Stimulated activated CD8-positive, alpha-beta memory T cell treated with anti-CD3 and anti-CD28 coated beads, Interleukin-4, amount 100 ng/mL, for 4 hours (primary cell): Measurements from ENCODE around the gene PALLD.

Experiments
- DNase-seq, 2 donors: peaks; one replicate each; pipeline ENCODE4 v3.0.0-alpha.2; 2020; ENCODE audit warnings: low read depth in 2 of 2, low spot score in 1 of 2

The PALLD gene

DNA sequence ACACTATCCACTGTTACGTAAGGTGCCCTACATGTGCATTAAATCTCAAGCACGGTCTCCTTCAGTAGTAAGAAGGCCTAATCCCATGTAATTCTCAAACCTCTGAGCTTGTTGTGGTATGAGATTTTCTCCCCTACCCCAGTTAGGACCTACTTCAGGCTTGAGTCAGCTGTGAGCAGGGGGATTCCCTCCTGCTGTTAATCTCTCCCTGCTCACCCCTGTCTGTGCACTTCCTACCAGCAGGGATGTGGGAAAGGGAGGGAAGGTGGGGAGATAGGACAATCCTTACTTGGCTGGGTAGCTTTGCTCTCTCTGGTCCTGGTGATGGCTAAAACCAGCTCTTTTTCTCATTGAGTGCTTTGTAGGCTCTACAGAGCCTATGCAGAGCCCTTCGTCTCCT, 60.8 kb downstream of the PALLD start:
- no peak for DNase-seq

DNA sequence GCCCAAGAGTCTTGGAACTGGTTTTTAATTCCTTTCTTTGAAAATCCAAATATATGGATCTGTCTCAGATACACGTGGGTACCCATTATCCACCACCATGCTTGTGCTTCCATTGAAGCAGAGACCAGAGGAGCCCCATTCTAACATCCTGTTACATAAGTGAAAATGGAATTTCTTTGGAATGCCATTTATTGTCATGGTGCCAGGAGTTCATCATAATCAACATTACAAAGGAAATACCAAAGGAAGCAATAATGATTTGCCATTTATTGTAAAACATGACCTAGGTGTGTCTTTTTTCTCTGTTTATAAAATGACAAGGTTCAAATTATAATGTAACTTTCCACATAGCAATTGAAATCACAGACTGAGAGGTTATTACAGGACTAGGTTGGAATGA, 61.7 kb downstream of the PALLD start:
- no peak for DNase-seq

DNA sequence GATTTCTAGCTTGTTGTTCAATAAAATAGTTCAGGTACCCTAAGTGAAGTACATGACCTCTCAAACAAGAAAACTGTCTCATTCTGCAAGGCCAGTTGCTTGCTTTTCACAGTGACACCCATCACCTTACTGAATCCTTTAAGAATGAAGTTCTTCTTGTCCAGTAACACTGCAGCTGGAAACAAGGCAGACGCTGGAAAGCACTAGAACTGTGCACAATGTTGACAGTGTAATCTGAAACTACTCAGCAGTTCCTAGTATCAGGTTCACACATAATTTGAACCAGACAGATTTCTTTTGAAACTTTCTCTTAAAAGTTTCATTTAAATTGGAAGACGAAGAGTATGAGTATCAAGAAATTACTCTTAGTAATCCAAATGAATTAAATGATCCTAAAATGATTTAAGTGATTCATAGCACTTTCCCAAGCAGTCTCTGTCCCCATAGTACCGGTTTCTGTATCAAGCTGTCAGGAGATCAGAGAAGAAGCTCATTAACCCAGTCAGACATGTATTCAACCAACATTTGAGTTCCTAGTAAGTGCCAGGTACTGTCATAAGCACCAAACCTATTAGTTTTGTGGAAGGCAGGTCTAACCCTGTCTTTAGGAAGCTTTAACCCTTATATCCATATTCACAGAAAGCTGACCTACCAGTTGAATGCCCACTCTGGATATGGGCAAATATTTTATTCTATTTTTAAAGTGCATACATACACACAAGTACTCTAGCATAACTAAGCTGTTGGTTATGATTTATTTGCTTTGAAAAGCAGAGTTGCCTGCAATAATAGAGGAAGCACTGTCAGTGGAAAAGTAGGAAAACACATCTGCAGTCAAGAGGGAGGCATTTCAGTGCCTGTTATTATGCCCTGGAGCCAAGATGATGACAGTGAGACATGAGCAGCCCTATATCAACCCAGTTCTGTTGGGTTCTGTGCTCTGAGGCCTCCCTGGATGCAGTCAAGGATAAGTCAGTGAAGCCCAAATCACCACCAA, 63.6 kb downstream of the PALLD start:
- no peak for DNase-seq

DNA sequence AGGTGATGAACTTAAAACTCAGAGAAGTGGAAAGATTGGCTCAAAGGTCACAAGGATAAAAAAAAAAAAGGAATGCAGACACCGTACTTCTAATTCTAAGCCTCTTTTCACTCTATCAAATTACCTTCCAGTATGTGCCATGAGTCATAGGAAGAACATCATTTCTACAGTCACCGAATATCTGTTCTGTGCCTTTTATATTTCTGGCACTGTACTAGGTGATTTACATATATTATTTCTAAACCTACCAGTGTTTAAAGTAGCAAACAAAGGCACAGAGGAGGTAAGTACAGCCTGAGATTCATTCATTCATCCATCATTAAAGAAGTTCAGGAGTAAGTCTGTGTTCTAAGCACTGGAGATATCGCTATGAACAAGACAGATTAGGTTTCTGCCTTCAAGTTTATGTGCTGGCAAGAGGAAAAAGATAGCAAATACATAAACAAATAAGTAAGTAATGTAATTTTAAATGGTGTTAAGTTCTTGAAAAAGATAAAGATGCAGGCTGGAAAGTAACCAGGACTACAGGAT, 65.3 kb downstream of the PALLD start:
- no peak for DNase-seq

DNA sequence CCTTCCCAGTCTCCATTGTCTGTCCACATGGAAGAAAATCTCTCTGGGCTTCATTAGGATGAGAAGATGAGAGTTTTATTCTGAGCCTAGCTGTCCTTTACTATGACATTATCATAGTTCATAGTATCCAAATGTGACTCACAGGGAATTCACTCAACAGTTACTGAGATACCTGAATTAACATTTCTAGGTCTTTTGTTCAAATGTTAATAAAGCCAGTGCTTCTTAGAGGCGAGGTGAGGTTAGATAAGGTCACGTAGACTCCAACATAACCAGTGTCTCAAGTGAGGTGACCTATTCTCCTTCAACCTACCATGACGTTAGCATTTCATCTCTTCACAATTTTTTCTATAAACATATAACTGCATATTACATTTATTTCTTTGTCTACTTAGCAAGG, 67.2 kb downstream of the PALLD start:
- no peak for DNase-seq

DNA sequence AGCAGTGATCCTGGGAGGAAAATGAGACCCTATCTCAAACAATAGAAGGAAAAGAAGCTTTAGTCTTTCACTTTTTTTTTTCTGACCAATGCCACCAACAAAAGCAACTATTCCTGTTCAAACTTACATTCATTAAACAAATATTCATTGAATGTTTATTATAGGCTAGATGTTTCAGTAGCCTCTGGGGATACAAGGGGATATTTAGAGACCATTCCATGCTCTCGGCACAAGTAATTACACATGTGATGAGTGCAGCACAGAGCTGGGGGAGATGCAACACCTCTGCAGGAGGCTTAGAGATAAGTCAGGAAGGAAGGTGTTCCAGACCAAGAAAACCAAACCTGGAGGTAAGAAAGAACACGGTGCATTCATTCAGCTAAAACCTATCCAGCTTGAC, 68.3 kb downstream of the PALLD start:
- no peak for DNase-seq

DNA sequence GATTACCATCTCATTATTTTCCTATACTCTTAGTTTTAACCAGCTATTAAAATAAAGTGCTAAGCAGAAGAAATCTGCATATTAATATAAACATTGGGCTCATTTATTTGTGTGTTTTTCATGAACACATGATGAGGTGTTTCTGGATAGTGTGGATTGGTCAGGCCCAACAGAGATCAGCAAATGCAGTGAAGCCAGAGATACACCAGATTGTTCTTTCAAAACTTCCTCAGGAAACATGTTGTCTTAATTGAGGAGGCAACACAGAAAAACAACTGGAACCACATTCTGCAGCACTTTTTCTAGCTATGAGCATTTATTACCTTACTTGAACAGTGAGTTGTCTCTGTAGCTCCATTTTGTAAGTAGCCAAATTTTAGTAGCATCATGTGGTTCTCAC, 69.9 kb downstream of the PALLD start:
- no peak for DNase-seq

DNA sequence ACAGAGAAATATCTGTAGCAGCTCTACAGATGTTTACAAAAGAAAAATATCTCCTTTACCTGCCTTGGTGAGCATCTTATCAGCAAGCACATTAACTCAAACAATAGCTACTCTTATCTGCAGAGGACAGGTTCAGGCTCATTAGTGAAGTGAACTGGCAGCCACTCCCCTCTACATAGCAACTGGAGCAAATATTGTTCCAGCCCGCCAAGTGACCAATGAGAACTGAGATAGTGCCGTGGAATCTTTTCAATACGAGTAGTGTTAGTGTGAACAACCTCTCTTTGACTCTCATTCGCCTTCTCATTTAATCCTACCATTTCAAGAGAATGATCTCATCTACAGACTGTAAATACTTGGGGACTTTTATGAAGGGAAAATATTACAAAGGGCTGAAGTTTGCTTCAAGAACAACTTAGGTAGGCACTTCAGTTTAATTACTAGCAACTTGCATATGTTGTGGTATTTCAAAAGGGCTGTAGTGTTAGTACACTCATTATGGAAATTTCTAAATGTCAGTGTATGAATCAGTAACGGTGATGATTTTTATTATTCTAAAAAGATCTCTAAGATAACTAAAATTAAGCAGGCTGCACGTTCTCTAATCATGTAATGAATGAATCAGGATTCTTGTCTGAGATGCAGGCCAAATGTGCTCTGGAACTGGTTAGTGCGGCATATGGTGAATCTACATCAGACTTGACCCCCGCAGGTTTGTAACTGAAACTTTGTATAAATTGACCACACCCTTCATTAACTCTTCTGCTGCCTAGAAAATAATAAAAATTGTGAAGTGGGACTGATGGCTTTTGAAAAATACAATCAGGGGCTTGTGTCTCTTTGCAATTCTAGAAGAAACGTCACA, 72.4 kb downstream of the PALLD start:
- no peak for DNase-seq

DNA sequence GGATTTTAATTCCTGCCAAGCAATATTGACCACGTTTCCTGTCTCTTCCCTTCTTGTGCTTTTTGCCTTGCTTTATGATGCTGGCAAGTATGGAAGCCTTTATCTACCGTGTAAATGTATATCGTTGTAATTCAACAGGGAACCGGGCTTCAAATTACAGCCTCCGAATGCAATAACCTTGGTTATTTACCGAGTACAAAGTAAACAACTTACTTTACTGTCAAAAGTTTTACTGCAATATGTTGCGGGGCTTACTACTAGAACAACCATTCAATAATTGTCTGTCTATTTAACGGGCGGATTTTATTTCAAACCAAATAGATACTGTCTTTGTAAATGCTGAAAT, 73.1 kb downstream of the PALLD start:
- DNase-seq = no peak

DNA sequence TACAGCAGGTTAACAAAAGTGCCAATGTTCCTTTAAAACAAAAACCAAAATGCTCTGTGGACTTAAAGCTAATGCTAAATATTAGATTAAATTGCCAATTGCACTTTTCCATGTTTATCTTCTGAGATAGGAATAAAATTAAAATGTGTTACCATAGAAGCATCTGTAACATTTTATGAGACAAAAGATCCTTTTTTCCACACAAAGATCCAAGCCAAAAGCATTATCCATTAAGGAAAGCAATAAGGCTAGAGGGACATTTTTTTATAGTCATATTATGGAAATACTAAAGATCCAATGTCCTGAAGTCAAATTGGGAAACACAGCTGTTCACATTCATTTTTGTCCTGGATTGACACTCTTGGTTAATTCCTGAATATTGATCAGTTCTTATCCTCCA, 73.6 kb downstream of the PALLD start:
- no peak for DNase-seq

DNA sequence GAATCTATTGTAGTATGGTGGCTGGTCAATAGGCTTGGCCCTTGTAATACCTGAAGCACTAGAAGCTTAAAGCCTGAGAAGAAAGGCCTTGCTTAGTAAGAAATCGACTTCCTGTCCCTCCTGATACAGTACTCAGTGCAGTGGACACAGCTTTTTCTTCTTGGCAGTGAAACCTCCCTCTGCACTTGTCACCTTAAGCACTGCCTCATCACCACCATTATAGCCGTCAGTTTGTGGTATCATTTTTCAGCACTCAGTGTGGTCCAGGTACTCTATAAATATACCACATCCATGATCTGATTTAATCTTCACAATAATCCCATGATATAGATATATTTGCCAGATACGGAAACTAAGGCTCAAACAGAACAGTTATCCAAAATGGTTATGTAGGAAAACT, 75.2 kb downstream of the PALLD start:
- no peak for DNase-seq

DNA sequence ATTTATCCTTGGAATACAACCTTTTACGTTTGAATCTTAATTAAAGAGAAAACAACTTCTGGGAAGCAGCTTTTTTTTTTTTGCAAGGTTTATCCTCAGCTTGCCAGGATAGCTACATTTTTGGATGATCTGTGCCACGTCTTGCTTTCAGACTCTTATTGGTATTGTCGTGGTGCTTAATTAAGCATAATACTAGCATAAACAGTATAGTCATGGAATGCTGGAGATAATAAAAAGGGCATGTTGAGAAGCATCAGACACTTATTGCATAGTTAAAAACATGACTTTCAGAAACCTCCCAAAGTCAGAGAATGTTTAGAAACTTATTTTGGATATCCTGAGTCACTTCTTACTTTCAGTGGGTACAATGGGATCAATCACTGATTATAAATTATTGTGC, 77.0 kb downstream of the PALLD start:
- no peak for DNase-seq

DNA sequence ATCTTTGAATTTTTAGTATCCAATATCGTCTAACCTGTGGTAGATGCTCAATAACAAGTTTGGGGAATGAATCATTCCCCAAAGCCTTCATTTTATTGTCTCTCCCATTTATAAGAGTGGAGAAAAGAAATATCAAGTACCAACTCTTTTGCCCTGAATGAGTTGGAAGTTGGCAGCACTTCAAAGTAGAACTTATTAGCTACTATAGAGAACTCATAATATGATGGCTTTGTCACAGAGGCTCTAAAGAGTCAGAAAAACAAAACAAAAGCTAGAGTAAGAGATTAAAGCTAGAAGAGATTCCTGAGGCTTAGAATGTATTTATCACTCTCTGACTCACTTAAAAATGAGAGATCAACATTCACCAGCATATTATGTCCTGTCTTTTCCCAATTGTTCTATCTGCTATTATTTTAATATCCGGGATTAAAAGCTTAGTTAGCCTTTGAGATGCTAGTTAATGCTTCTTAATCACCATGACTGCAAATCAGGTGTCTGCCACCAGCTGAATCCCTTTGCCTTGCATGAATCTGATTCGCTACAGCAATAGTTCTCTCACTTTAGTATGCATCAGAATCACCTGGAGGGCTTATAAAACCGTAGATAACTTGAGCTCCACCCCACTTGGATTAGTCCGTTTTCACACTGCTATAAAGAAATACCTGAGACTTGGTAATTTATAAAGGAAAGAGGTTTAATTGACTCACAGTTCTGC, 77.9 kb downstream of the PALLD start:
- no peak for DNase-seq

DNA sequence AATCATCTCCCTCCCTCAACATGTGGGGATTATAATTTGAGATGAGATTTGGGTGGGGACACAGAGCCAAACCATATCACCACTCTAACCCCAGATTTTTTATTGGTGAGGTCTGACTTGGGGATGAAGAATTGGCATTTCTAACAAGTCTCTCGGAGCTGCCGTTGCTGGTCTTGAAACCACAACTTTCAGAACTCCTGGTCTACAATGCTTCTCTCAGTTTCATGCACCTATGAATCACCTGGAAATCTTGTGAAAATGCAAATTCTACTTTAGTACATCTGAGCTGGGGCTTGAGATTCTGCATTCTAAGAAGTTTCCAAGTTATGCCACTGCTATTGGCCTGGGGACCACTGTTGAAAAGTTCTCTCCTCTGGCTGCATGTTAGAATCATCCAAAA, 78.6 kb downstream of the PALLD start:
- no peak for DNase-seq

DNA sequence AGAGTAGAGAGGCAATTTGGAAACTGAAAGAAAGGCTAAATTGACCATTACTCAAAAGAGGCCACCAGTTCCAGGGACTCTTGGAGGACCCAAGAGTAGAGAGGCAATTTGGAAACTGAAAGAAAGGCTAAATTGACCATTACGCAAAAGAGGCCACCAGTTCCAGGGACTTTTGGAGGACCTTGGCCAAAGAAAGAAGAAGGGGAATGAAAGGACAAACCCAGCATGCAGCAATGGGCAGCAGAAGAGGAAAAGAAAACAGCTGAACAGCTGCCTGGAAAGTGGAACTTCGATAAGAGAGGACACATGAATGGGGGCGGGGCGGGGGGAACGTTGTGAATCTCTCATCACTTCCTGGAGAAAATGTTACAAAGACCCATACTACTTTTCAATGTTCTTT, 80.8 kb downstream of the PALLD start:
- no peak for DNase-seq

DNA sequence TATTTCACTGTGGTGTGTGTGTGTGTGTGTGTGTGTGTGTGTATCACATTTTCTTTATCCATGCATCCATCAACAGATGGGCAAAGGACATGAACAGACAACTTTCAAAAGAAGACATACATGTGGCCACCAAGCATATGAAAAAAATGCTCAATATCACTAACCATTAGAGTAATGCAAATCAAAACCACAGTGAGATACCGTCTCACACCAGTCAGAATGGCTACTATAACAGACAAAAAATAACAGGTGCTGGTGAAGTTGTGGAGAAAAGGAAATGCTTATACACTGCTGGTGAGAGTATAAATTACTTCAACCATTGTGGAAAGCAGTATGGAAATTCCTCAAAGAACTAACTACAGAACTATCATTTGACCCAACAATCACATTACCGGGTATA, 83.4 kb downstream of the PALLD start:
- no peak for DNase-seq

DNA sequence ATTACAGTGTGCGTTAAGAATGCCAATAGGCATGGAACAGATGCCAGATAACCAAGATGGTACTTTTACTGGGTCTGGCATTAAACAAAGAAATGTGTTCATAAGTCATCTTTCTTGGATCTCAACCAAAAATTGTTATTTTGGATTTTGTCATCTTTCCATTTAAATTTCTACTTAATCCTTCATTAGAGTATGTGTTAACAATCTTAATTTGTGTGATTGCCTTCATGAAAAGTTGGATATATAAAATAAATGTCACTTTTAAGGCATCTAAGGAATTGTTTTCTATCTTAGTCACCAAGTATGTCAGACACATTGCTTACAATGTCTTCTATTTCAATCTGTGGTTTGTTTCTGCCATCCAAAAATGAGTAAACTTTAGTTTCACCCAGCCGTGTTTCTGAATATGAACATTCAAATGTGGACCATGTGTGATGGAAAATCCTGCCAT, 87.5 kb downstream of the PALLD start:
- DNase-seq = no peak

DNA sequence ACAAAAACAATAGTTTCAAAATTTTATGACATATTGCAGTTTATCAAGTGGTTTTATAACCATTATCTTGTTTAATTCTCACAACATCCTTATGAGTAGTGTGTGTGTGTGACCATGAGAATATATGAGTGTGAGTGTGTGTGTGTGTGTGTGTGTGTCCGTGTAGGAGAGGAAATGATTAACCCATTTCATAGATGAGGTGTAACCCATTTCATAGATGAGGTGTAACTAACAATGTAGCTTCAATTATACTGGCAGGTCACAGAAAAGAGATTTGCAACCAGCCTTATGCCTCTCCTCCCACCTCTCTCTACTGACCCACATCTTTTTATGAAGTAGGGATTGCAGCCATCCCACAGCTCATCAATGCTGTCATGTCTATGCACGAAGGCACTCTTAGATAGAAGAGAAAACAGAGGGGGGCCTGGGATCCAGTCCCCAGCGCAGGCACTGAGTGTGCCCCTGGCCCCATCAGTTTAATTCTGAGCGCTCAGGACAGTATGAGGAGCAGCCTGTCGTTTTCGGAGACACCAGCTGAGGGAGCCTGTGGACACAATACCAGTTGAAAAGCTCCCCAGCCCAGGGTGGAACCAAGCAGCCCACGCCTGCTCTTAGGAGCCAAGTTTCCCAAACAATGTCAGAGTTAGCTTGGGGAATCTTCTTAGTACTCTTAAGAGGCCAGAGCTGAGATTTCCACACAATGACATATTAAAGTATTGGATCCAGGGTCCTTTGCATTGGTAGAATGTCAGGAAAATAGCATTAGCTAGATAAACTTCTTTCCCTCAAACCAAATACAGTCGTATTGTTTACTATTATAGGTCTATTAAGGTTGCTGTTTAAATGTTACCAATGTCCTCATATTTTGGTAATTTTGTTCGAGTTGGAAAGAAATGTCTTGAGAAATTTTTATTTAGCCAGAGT, 88.6 kb downstream of the PALLD start:
- DNase-seq = no peak

DNA sequence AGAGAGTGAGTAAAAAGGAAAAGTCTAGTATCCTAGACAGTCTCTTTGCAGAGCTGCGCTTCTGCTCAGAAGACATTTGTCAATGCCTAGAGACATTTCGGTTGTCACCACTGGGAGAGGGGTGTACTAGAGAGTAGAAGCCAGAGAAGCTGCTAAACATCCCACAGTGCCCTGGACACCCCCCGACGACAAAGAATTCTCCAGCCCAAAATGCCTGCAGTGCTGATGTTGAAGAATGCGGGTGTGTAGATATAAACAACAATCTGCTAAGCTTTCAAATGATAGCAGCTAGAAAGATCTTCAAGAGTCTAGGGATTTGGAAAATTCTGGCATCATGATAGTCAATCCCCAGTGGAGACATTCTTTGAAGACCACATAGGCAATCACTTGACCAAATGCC, 90.1 kb downstream of the PALLD start:
- DNase-seq = no peak

DNA sequence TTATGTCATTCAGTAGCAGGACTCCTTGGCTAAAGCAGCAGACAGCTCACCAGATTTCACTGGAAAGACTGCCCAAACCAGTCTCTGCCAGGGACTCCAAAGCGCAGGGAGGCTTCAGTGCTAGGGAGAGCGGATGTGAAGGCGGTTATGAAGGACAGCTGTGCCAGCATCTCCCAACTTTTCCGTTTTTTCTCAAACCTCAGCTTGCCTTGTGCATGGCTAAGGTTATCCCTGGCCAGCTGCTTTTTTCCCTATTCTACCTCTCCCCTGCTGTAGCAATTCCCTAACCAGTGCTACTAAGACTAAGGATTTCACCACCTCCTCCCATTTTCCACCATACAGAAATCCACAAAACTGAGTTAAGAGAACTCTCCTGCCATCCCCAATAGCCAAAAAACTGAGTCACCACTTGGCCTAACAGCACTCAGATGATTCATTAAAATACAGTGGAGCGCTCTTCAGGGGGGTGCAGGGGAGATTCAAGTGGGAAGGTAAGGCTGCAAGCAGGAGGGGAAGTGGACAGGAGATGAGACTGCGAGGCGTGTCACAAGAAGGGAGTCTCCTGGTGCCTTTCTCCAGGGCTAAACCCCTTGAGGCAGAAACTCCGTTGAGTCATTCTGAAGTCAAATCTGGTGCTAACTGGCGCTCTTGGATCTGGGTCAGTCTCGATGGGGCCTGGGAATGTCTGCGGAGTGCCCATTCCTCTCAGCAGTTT, 90.7 kb downstream of the PALLD start:
- DNase-seq = no peak
